A549 treated with Mapracorat at 1 μM for 4 hours (cell line): ENCODE data around the gene ANP32B. TPM values are rescaled to one million over a fixed set of nuclear protein-coding genes. Genes with fewer than 3 reads are reported as not detected.

Experiments
- total RNA-seq: library from RNA; stranded (reverse); fragments of 200-300 nt; extraction: Qiagen RNA extraction; gene quantifications from 5 replicates; pipeline ENCODE4 v1.2.3, GENCODE V29; 2022

Gene ANP32B
- 279 to 316 TPM (median 299 TPM) in 5 replicates for total RNA-seq

GRCh38 chr9:97982683-97983588 lies at the start of gene ANP32B:
TSS of gene ANP32B (plus strand) at chr9:97983341. CDS start at chr9:97983556, 215 bp downstream.

GRCh38 chr9:97938081-97938644 lies 45.0 kb upstream of the ANP32B start, which contains the start of gene HEMGN:
TSS of gene HEMGN (minus strand) at chr9:97938172. CDS start at chr9:97938136, 36 bp downstream.

GRCh38 chr9:98056269-98057137 lies 73.4 kb downstream of the ANP32B start, which contains the start of gene NANS:
TSS of gene NANS (plus strand) at chr9:98056732. CDS start at chr9:98056809, 77 bp downstream.

Other genes starting within 250 kb of the ANP32B start
- 2.5 to 4.0 TPM (median 3.3 TPM) in 5 replicates for gene FOXE1, start 130.1 kb upstream of the ANP32B start, total RNA-seq
- 11.1 to 13.7 TPM (median 13.3 TPM) in 5 replicates for gene TRMO, start 60.8 kb upstream of the ANP32B start, total RNA-seq
- gene HEMGN, start 45.2 kb upstream of the ANP32B start, total RNA-seq = not detected in 5 replicates
- gene NANS, start 73.4 kb downstream of the ANP32B start, total RNA-seq = 63.5 to 72.6 TPM (median 67.8 TPM) in 5 replicates
- 10.8 to 14.4 TPM (median 13.3 TPM) in 5 replicates for gene TRIM14, start 135.9 kb downstream of the ANP32B start, total RNA-seq
- 1.0 to 1.6 TPM (median 1.3 TPM) in 5 replicates for gene CORO2A, start 209.3 kb downstream of the ANP32B start, total RNA-seq